ENCODE data around the gene MYO5B.

- TF ChIP-seq CTCF (IDR thresholded peaks at IDR 0.05; ENCODE audit: borderline replicate concordance, extremely low read depth, low read length, poor library complexity, severe bottlenecking) (no peak), EZH2 (IDR thresholded peaks at IDR 0.05; ENCODE audit: borderline replicate concordance, low read depth, low read length, severe bottlenecking) (no peak)
Measured at GRCh38 chr18:49988101-49988500, 206.8 kb downstream of the MYO5B start.

All from DND-41 (cell line).